ENCODE results near the gene ZC3H15.

ZC3H15 gene

GRCh38 chr2:186546846-186547245 lies 60.8 kb downstream of the ZC3H15 start:
- no peak for DNase-seq

GRCh38 chr2:186551323-186552050 lies 65.4 kb downstream of the ZC3H15 start:
- no peak for DNase-seq

GRCh38 chr2:186554429-186554828 lies 68.4 kb downstream of the ZC3H15 start:
- DNase-seq: no peak

- no peak for DNase-seq
Measured at GRCh38 chr2:186554850-186555671, 69.0 kb downstream of the ZC3H15 start.

GRCh38 chr2:186558512-186559276 lies 72.6 kb downstream of the ZC3H15 start:
- DNase-seq: no peak
